ENCODE data around the gene ANXA9.

Gene ANXA9

DNA sequence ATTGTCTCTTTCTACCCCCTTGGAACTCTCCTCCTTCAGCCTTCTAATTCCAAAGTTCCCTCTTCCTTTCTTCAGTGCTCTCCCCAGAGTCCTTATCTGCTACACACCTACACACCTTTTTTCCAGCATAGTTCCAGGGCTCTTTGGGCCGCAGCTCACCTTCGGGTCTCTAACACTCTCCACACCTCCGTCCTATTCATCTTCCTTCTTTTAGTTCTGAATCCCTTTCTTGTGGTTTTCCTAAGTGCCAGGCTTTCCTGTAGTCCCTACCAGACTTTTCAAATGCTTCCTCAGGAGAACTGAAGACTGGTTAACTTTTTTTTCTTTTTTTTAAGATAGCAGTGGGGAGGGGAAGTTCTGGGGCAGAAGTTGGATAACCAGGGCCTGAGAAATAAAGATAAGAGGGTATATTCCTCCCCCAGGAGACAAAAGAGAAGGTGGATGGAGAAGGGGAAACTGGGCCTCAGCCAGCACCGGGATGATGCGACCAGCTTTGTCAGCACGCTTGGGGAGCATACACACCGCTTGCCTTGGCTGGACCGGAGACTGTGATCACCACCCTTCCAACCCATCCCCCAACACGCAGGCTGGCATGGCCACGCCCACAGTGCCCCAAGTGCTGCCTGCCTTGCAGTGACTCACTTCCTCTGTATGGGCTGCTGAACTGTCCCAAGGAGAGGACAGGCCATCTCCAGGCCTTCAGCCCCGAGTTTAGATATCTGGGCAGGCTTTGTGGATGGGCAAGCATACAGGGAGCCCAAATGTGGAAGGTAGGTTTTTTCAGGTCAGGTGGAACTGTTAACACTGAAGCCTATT lies 5.0 kb upstream of the ANXA9 start (continued):
- TF ChIP-seq, protein P1, sequence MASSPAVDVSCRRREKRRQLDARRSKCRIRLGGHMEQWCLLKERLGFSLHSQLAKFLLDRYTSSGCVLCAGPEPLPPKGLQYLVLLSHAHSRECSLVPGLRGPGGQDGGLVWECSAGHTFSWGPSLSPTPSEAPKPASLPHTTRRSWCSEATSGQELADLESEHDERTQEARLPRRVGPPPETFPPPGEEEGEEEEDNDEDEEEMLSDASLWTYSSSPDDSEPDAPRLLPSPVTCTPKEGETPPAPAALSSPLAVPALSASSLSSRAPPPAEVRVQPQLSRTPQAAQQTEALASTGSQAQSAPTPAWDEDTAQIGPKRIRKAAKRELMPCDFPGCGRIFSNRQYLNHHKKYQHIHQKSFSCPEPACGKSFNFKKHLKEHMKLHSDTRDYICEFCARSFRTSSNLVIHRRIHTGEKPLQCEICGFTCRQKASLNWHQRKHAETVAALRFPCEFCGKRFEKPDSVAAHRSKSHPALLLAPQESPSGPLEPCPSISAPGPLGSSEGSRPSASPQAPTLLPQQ (tag by site-specific recombination; IDR thresholded peaks at IDR 0.05) = peak; percentile 44; the same call in 1 of the 2 replicates
- TF ChIP-seq, protein P2, sequence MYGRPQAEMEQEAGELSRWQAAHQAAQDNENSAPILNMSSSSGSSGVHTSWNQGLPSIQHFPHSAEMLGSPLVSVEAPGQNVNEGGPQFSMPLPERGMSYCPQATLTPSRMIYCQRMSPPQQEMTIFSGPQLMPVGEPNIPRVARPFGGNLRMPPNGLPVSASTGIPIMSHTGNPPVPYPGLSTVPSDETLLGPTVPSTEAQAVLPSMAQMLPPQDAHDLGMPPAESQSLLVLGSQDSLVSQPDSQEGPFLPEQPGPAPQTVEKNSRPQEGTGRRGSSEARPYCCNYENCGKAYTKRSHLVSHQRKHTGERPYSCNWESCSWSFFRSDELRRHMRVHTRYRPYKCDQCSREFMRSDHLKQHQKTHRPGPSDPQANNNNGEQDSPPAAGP (tag by site-specific recombination; IDR thresholded peaks at IDR 0.05) = peak; percentile 77; the same call in 1 of the 2 replicates
- TF ChIP-seq ZNF174 (tag by site-specific recombination; IDR thresholded peaks at IDR 0.05) = no peak
- no peak for TF ChIP-seq RBAK (tag by site-specific recombination; IDR thresholded peaks at IDR 0.05)
- peak; percentile 56; the same call in 1 of the 2 replicates for TF ChIP-seq EGR2 (tag by site-specific recombination; IDR thresholded peaks at IDR 0.05; ENCODE audit: low read depth)
- TF ChIP-seq ZNF16 (tag by site-specific recombination; IDR thresholded peaks at IDR 0.05; ENCODE audit: low read depth) = no peak
- no peak for TF ChIP-seq ZNF610 (tag by site-specific recombination; IDR thresholded peaks at IDR 0.05; ENCODE audit: borderline replicate concordance)
- TF ChIP-seq ZNF654 (tag by site-specific recombination; IDR thresholded peaks at IDR 0.05; ENCODE audit: low read depth) = no peak
- TF ChIP-seq KLF8 (tag by site-specific recombination; IDR thresholded peaks at IDR 0.05) = 0 out of 2 replicates have a peak, but pooled peaks have one; percentile 43
- TF ChIP-seq, protein P3, sequence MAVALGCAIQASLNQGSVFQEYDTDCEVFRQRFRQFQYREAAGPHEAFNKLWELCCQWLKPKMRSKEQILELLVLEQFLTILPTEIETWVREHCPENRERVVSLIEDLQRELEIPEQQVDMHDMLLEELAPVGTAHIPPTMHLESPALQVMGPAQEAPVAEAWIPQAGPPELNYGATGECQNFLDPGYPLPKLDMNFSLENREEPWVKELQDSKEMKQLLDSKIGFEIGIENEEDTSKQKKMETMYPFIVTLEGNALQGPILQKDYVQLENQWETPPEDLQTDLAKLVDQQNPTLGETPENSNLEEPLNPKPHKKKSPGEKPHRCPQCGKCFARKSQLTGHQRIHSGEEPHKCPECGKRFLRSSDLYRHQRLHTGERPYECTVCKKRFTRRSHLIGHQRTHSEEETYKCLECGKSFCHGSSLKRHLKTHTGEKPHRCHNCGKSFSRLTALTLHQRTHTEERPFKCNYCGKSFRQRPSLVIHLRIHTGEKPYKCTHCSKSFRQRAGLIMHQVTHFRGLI (tag by site-specific recombination; IDR thresholded peaks at IDR 0.05) = 0 out of 2 replicates have a peak, but pooled peaks have one; percentile 40
- TF ChIP-seq, protein P4, sequence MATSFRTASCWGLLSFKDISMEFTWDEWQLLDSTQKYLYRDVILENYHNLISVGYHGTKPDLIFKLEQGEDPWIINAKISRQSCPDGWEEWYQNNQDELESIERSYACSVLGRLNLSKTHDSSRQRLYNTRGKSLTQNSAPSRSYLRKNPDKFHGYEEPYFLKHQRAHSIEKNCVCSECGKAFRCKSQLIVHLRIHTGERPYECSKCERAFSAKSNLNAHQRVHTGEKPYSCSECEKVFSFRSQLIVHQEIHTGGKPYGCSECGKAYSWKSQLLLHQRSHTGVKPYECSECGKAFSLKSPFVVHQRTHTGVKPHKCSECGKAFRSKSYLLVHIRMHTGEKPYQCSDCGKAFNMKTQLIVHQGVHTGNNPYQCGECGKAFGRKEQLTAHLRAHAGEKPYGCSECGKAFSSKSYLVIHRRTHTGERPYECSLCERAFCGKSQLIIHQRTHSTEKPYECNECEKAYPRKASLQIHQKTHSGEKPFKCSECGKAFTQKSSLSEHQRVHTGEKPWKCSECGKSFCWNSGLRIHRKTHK (tag by site-specific recombination; IDR thresholded peaks at IDR 0.05) = no peak
- TF ChIP-seq, protein P5, sequence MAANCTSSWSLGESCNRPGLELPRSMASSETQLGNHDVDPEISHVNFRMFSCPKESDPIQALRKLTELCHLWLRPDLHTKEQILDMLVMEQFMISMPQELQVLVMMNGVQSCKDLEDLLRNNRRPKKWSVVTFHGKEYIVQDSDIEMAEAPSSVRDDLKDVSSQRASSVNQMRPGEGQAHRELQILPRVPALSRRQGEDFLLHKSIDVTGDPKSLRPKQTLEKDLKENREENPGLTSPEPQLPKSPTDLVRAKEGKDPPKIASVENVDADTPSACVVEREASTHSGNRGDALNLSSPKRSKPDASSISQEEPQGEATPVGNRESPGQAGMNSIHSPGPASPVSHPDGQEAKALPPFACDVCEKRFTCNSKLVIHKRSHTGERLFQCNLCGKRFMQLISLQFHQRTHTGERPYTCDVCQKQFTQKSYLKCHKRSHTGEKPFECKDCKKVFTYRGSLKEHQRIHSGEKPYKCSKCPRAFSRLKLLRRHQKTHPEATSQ (tag by site-specific recombination; IDR thresholded peaks at IDR 0.05) = no peak
- no peak for TF ChIP-seq ZNF221 (tag by site-specific recombination; IDR thresholded peaks at IDR 0.05; ENCODE audit: borderline replicate concordance)
- TF ChIP-seq GLIS1 (tag by site-specific recombination; IDR thresholded peaks at IDR 0.05) = peak; percentile 42
- no peak for TF ChIP-seq ZNF658 (tag by site-specific recombination; IDR thresholded peaks at IDR 0.05)
- no peak for TF ChIP-seq ZNF768 (tag by site-specific recombination; IDR thresholded peaks at IDR 0.05)
- TF ChIP-seq, protein P6, sequence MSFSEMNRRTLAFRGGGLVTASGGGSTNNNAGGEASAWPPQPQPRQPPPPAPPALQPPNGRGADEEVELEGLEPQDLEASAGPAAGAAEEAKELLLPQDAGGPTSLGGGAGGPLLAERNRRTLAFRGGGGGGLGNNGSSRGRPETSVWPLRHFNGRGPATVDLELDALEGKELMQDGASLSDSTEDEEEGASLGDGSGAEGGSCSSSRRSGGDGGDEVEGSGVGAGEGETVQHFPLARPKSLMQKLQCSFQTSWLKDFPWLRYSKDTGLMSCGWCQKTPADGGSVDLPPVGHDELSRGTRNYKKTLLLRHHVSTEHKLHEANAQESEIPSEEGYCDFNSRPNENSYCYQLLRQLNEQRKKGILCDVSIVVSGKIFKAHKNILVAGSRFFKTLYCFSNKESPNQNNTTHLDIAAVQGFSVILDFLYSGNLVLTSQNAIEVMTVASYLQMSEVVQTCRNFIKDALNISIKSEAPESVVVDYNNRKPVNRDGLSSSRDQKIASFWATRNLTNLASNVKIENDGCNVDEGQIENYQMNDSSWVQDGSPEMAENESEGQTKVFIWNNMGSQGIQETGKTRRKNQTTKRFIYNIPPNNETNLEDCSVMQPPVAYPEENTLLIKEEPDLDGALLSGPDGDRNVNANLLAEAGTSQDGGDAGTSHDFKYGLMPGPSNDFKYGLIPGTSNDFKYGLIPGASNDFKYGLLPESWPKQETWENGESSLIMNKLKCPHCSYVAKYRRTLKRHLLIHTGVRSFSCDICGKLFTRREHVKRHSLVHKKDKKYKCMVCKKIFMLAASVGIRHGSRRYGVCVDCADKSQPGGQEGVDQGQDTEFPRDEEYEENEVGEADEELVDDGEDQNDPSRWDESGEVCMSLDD (tag by site-specific recombination; IDR thresholded peaks at IDR 0.05) = 0 out of 2 replicates have a peak, but pooled peaks have one; percentile 45
- TF ChIP-seq SP3 (tag by site-specific recombination; IDR thresholded peaks at IDR 0.05) = peak; percentile 70
- peak; percentile 43 for TF ChIP-seq SP2 (tag by site-specific recombination; IDR thresholded peaks at IDR 0.05)
- TF ChIP-seq, protein P7, sequence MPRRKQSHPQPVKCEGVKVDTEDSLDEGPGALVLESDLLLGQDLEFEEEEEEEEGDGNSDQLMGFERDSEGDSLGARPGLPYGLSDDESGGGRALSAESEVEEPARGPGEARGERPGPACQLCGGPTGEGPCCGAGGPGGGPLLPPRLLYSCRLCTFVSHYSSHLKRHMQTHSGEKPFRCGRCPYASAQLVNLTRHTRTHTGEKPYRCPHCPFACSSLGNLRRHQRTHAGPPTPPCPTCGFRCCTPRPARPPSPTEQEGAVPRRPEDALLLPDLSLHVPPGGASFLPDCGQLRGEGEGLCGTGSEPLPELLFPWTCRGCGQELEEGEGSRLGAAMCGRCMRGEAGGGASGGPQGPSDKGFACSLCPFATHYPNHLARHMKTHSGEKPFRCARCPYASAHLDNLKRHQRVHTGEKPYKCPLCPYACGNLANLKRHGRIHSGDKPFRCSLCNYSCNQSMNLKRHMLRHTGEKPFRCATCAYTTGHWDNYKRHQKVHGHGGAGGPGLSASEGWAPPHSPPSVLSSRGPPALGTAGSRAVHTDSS (tag by site-specific recombination; IDR thresholded peaks at IDR 0.05) = no peak
- TF ChIP-seq, protein P8, sequence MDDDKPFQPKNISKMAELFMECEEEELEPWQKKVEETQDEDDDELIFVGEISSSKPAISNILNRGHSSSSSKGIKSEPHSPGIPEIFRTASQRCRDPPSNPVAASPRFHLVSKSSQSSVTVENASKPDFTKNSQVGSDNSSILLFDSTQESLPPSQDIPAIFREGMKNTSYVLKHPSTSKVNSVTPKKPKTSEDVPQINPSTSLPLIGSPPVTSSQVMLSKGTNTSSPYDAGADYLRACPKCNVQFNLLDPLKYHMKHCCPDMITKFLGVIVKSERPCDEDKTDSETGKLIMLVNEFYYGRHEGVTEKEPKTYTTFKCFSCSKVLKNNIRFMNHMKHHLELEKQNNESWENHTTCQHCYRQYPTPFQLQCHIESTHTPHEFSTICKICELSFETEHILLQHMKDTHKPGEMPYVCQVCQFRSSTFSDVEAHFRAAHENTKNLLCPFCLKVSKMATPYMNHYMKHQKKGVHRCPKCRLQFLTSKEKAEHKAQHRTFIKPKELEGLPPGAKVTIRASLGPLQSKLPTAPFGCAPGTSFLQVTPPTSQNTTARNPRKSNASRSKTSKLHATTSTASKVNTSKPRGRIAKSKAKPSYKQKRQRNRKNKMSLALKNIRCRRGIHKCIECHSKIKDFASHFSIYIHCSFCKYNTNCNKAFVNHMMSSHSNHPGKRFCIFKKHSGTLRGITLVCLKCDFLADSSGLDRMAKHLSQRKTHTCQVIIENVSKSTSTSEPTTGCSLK (tag by site-specific recombination; IDR thresholded peaks at IDR 0.05) = no peak
- TF ChIP-seq KLF1 (tag by site-specific recombination; IDR thresholded peaks at IDR 0.05) = peak; percentile 57
- no peak for TF ChIP-seq ZNF660 (tag by site-specific recombination; IDR thresholded peaks at IDR 0.05)
- no peak for TF ChIP-seq ZNF146 (tag by site-specific recombination; IDR thresholded peaks at IDR 0.05)
- no peak for TF ChIP-seq HOXA7 (CRISPR knock-in tag; IDR thresholded peaks at IDR 0.05; ENCODE audit: borderline replicate concordance)
